T-cell (primary cell): ENCODE results near the gene CLEC1A. TPM values are rescaled to one million over a fixed set of nuclear protein-coding genes. Genes with fewer than 3 reads are reported as not detected.

Experiments used
- ATAC-seq, 4 experiments: fragments of 200-7000 bp in 3 of 4; fragments of 150-1000 bp in 1 of 4; cut with Tn5 transposase; replicated peaks in 1 of 4; 1 replicate in 3 of 4; 2 replicates in 1 of 4; pipeline ENCODE4 v1.10.0; 2021; ENCODE audit warnings: moderate library complexity in 3 of 4, mild to moderate bottlenecking in 2 of 4, moderate number of reproducible peaks in 1 of 4
- CTCF ChIA-PET, 2 donors: fragments of 300-600 bp; sonication (Branson Sonifier 250); formaldehyde crosslinking; loops; one replicate each; lab custom pipeline; 2022; ENCODE audit warnings: antibody characterized with exemption in 2 of 2; lab: Charles Lee
- POLR2A ChIA-PET, 2 donors: fragments of 300-600 bp; sonication (Branson Sonifier 250); formaldehyde crosslinking; loops; one replicate each; lab custom pipeline; 2022; ENCODE audit warnings: antibody characterized with exemption in 2 of 2; lab: Charles Lee
- DNase-seq, 35 experiments: peaks; one replicate each; pipeline versions ENCODE4 v3.0.0 to v3.0.0-alpha.2; 2013 to 2023
- H3K27ac ChIP-seq: one replicate; pipeline ENCODE4 v1.5.1; 2013; ENCODE audit warnings: low read length
- H3K27me3 ChIP-seq, 2 experiments: replicated peaks in 1 of 2; 1 replicate in 1 of 2; 2 replicates in 1 of 2; pipeline versions ENCODE4 v1.6.1 to v1.7.0; 2013; ENCODE audit warnings: low read length in 1 of 2, mixed read lengths in 1 of 2; ENCODE audit not compliant: control insufficient read depth in 2 of 2, insufficient read depth in 2 of 2; ENCODE audit errors: extremely low read depth in 1 of 2
- H3K36me3 ChIP-seq, 2 donors: 1 replicate in 1 of 2; 2 replicates in 1 of 2; pipeline versions ENCODE4 v1.6.1 to v1.7.0; 2013; ENCODE audit warnings: low read length in 1 of 2; ENCODE audit not compliant: control insufficient read depth in 2 of 2, insufficient read depth in 1 of 2; ENCODE audit errors: extremely low read depth in 1 of 2
- H3K4me1 ChIP-seq, 2 experiments: 1 replicate in 1 of 2; 2 replicates in 1 of 2; pipeline versions ENCODE4 v1.6.1 to v1.7.0; 2013; ENCODE audit warnings: low read length in 2 of 2, mixed read lengths in 1 of 2; ENCODE audit not compliant: insufficient read depth in 2 of 2, control insufficient read depth in 1 of 2; ENCODE audit errors: extremely low read depth in 1 of 2
- H3K4me3 ChIP-seq, 2 donors: 1 replicate in 1 of 2; 2 replicates in 1 of 2; pipeline versions ENCODE4 v1.5.1 to v1.7.0; 2013; ENCODE audit warnings: mild to moderate bottlenecking in 2 of 2, low read length in 1 of 2, moderate library complexity in 1 of 2; ENCODE audit not compliant: control insufficient read depth in 1 of 2; ENCODE audit errors: extremely low read depth in 1 of 2
- H3K9me3 ChIP-seq: 2 replicates; pipeline ENCODE4 v1.7.0; 2013
- H3K27ac Mint-ChIP-seq, 2 donors: one replicate each; pipeline ENCODE4 v1.8.0; 2020 to 2021; ENCODE audit warnings: mild to moderate bottlenecking in 2 of 2, mixed read lengths in 2 of 2
- H3K27me3 Mint-ChIP-seq, 2 donors: one replicate each; pipeline ENCODE4 v1.8.0; 2021 to 2022; ENCODE audit warnings: mixed read lengths in 2 of 2
- H3K36me3 Mint-ChIP-seq: one replicate; pipeline ENCODE4 v1.8.0; 2021; ENCODE audit warnings: mixed read lengths
- H3K4me1 Mint-ChIP-seq, 3 donors: one replicate each; pipeline ENCODE4 v1.8.0; 2020 to 2022; ENCODE audit warnings: mixed read lengths in 3 of 3, mild to moderate bottlenecking in 1 of 3
- H3K4me3 Mint-ChIP-seq, 3 donors: one replicate each; pipeline ENCODE4 v1.8.0; 2020 to 2022; ENCODE audit warnings: mild to moderate bottlenecking in 3 of 3, mixed read lengths in 3 of 3, moderate library complexity in 3 of 3
- H3K9me3 Mint-ChIP-seq, 3 donors: one replicate each; pipeline ENCODE4 v1.8.0; 2020 to 2022; ENCODE audit warnings: mixed read lengths in 3 of 3
- WGBS: methylation state at CpG from one replicate; pipeline ENCODE4 v1.1.5; 2013; ENCODE audit warnings: missing lambda C conversion rate; ENCODE audit not compliant: insufficient coverage; 5-methylcytosine and 5-hydroxymethylcytosine counted together
- total RNA-seq, 35 experiments: library from RNA in 6 of 35; stranded (reverse) in 6 of 35; fragments of 120-200 nt in 1 of 35; gene quantifications; one replicate each; pipeline versions ENCODE4 v1.2.1 to v1.2.4 and lab custom pipeline; 2013 to 2026

CLEC1A gene
- total RNA-seq, 5 donors from 2014 or later (not counting 1 experiment from before 2014, with no cell fraction given), result not detected

- WGBS, result 3% methylated on average over 4 of the region's 7 CpGs
- ChIA-PET POLR2A (no interaction called here), CTCF (no interaction called here)
- Histone ChIP-seq H3K36me3 (no peaks in the 10 kb centered on the region), H3K4me3 (no peak overlapping the region), H3K9me3 (no peaks in the 10 kb centered on the region), H3K27ac (no peak overlapping the region), H3K27me3 (no peaks in the 10 kb centered on the region), H3K4me1 (peaks cover 0 to 8% of the 10 kb centered on the region in 2 experiments)
- Mint-ChIP-seq H3K9me3 (peaks cover 0 to 3% (median 2%) of the 10 kb centered on the region in 3 donors), H3K27me3 (peaks cover 22 to 29% of the 10 kb centered on the region in 2 donors), H3K4me1 (peaks cover 4 to 8% (median 4%) of the 10 kb centered on the region in 3 donors), H3K27ac (no peak overlapping the region), H3K4me3 (no peak overlapping the region), H3K36me3 (no peaks in the 10 kb centered on the region)
- ATAC-seq (no peak), DNase-seq (no peak)
Measured at GRCh38 chr12:10052193-10052913, 46.4 kb downstream of the CLEC1A start.

- CTCF ChIA-PET, result no interaction called here
- ATAC-seq (no peak), DNase-seq (no peak)
- Mint-ChIP-seq H3K27ac (no peak overlapping the region), H3K9me3 (peaks cover 0 to 3% (median 2%) of the 10 kb centered on the region in 3 donors), H3K27me3 (peaks cover 25 to 35% of the 10 kb centered on the region in 2 donors), H3K4me1 (peaks cover 4 to 8% (median 4%) of the 10 kb centered on the region in 3 donors), H3K36me3 (no peaks in the 10 kb centered on the region), H3K4me3 (no peak overlapping the region)
- H3K9me3 ChIP-seq, result no peaks in the 10 kb centered on the region
- H3K27ac ChIP-seq, result no peak overlapping the region
- H3K4me3 ChIP-seq, result no peak overlapping the region
- WGBS, result 95% methylated on average over 2 of the region's 3 CpGs
- POLR2A ChIA-PET, result no interaction called here
- no peaks in the 10 kb centered on the region for H3K27me3 ChIP-seq
- no peaks in the 10 kb centered on the region for H3K36me3 ChIP-seq
- H3K4me1 ChIP-seq, result peaks cover 0 to 8% of the 10 kb centered on the region in 2 experiments
Measured at GRCh38 chr12:10048526-10048925, 50.3 kb downstream of the CLEC1A start.

- H3K36me3 ChIP-seq, result no peaks in the 10 kb centered on the region
- DNase-seq (no peak), ATAC-seq (no peak)
- no peaks in the 10 kb centered on the region for H3K4me1 Mint-ChIP-seq
- H3K9me3 ChIP-seq, result no peaks in the 10 kb centered on the region
- ChIA-PET CTCF (no interaction called here), POLR2A (no interaction called here)
- no peak overlapping the region for H3K4me3 ChIP-seq
- no peak overlapping the region for H3K27ac Mint-ChIP-seq
- H3K27me3 Mint-ChIP-seq, result peaks cover 9 to 21% of the 10 kb centered on the region in 2 donors
- no peak overlapping the region for H3K27ac ChIP-seq
- no peaks in the 10 kb centered on the region for H3K4me1 ChIP-seq
- H3K9me3 Mint-ChIP-seq, result no peaks in the 10 kb centered on the region
- H3K27me3 ChIP-seq, result peaks cover 0 to 2% of the 10 kb centered on the region in 2 experiments
- no peaks in the 10 kb centered on the region for H3K36me3 Mint-ChIP-seq
- no peak overlapping the region for H3K4me3 Mint-ChIP-seq
Measured at GRCh38 chr12:10042167-10042566, 56.6 kb downstream of the CLEC1A start.

- no peak overlapping the region for H3K27ac Mint-ChIP-seq
- ATAC-seq (no peak), DNase-seq (no peak)
- ChIA-PET CTCF (no interaction called here), POLR2A (no interaction called here)
- no peaks in the 10 kb centered on the region for H3K4me1 Mint-ChIP-seq
- H3K27me3 ChIP-seq, result peaks cover 0 to 11% of the 10 kb centered on the region in 2 experiments
- H3K27ac ChIP-seq, result no peak overlapping the region
- no CpG with 5 or more reads among the region's 1 CpG for WGBS
- peaks cover 0 to 5% of the 10 kb centered on the region in 2 donors for H3K27me3 Mint-ChIP-seq
- H3K4me3 Mint-ChIP-seq, result no peak overlapping the region
- H3K9me3 Mint-ChIP-seq, result no peaks in the 10 kb centered on the region
- no peaks in the 10 kb centered on the region for H3K36me3 ChIP-seq
- H3K36me3 Mint-ChIP-seq, result no peaks in the 10 kb centered on the region
- no peaks in the 10 kb centered on the region for H3K9me3 ChIP-seq
- H3K4me1 ChIP-seq, result no peaks in the 10 kb centered on the region
- H3K4me3 ChIP-seq, result no peak overlapping the region
Measured at GRCh38 chr12:10033783-10034545, 64.8 kb downstream of the CLEC1A start.

- H3K27ac Mint-ChIP-seq, result no peak overlapping the region
- Histone ChIP-seq H3K36me3 (no peaks in the 10 kb centered on the region), H3K4me3 (no peak overlapping the region), H3K27me3 (peaks cover 0 to 11% of the 10 kb centered on the region in 2 experiments), H3K4me1 (no peaks in the 10 kb centered on the region), H3K27ac (no peak overlapping the region), H3K9me3 (no peaks in the 10 kb centered on the region)
- H3K27me3 Mint-ChIP-seq, result peaks cover 4 to 5% of the 10 kb centered on the region in 2 donors
- CTCF ChIA-PET, result interaction anchor here in 1 of 2 donors (0.7 kb wide), 1 partner anchor 21 kb away, joined by 8 read pairs; no protein-coding TSS in a partner anchor
- H3K4me1 Mint-ChIP-seq, result no peaks in the 10 kb centered on the region
- POLR2A ChIA-PET, result no interaction called here
- H3K36me3 Mint-ChIP-seq, result no peaks in the 10 kb centered on the region
- no peak for ATAC-seq
- DNase-seq, result no peak
- no peaks in the 10 kb centered on the region for H3K9me3 Mint-ChIP-seq
- no peak overlapping the region for H3K4me3 Mint-ChIP-seq
- WGBS, result 80% methylated on average over 1 of the region's 5 CpGs
Measured at GRCh38 chr12:10031771-10032175, 67.0 kb downstream of the CLEC1A start.

GRCh38 chr12:10031321-10031720, 67.5 kb downstream of the CLEC1A start:
- no peaks in the 10 kb centered on the region for H3K4me1 ChIP-seq
- H3K4me3 Mint-ChIP-seq, result no peak overlapping the region
- H3K36me3 ChIP-seq, result no peaks in the 10 kb centered on the region
- H3K4me1 Mint-ChIP-seq, result no peaks in the 10 kb centered on the region
- no peak overlapping the region for H3K27ac ChIP-seq
- no peak for DNase-seq
- ATAC-seq, result no peak
- H3K36me3 Mint-ChIP-seq, result no peaks in the 10 kb centered on the region
- peaks cover 0 to 11% of the 10 kb centered on the region in 2 experiments for H3K27me3 ChIP-seq
- H3K9me3 ChIP-seq, result no peaks in the 10 kb centered on the region
- ChIA-PET POLR2A (no interaction called here), CTCF (no interaction called here)
- no peak overlapping the region for H3K4me3 ChIP-seq
- no peaks in the 10 kb centered on the region for H3K9me3 Mint-ChIP-seq
- 70% methylated on average over 2 of the region's 4 CpGs for WGBS
- H3K27me3 Mint-ChIP-seq, result peaks cover 4 to 5% of the 10 kb centered on the region in 2 donors
- H3K27ac Mint-ChIP-seq, result no peak overlapping the region
